ENCODE data around the gene HMGN5. TPM values are rescaled to one million over a fixed set of nuclear protein-coding genes. Genes with fewer than 3 reads are reported as not detected.

Gene HMGN5
- polyA plus RNA-seq, 1 of the 3 experiments (the other 2 are of a cell fraction): 1.5 TPM

- TF ChIP-seq GABPA (IDR thresholded peaks at IDR 0.05; ENCODE audit: low read depth): no peak
- Histone ChIP-seq H2AFZ (ENCODE audit: low read depth) (no peak overlapping the region), H3K79me2 (ENCODE audit: insufficient read depth) (no peaks in the 10 kb centered on the region), H3K4me3 (ENCODE audit: low read depth in 2 of 2, low read length in 1 of 2) (no peak overlapping the region), H3F3A (replicated peaks; ENCODE audit: insufficient read depth) (no peaks in the 10 kb centered on the region), H3K9me2 (no peaks in the 10 kb centered on the region), H3K27me3 (ENCODE audit: insufficient read depth) (no peaks in the 10 kb centered on the region), H3K9ac (no peak overlapping the region), H3K36me3 (replicated peaks in 1 of 2; ENCODE audit: control insufficient read depth in 1 of 2, insufficient read depth in 2 of 2, low read length in 1 of 2) (peaks cover 0 to 3% of the 10 kb centered on the region in 2 experiments), H4K20me1 (ENCODE audit: insufficient read depth) (no peaks in the 10 kb centered on the region), H3K4me2 (no peak overlapping the region), H3K27ac (ENCODE audit: low read depth in 2 of 2, low read length in 1 of 2) (no peak overlapping the region), H3K9me3 (no peaks in the 10 kb centered on the region), H3K4me1 (ENCODE audit: control insufficient read depth in 1 of 2, insufficient read depth in 2 of 2, low read depth in 1 of 2, low read length in 1 of 2) (no peaks in the 10 kb centered on the region)
- ChIA-PET CTCF (interaction anchor here (1.1 kb wide), 1 partner anchor 50 kb away, joined by 3 read pairs; no protein-coding TSS in a partner anchor), POLR2A (no interaction called here)
- DNase-seq: no peak
- 39% methylated on average over 3 of the region's 3 CpGs for WGBS (ENCODE audit: low lambda C conversion rate)
These were observed 27.5 kb upstream of the HMGN5 start for GRCh38 chrX:81229229-81229628.

GRCh38 chrX:81215685-81216084, 14.0 kb upstream of the HMGN5 start:
- Histone ChIP-seq H3K4me2 (no peak overlapping the region), H4K20me1 (ENCODE audit: insufficient read depth) (no peaks in the 10 kb centered on the region), H3K4me1 (ENCODE audit: control insufficient read depth in 1 of 2, insufficient read depth in 2 of 2, low read depth in 1 of 2, low read length in 1 of 2) (no peaks in the 10 kb centered on the region), H3K27ac (ENCODE audit: low read depth in 2 of 2, low read length in 1 of 2) (no peak overlapping the region), H3K36me3 (replicated peaks in 1 of 2; ENCODE audit: control insufficient read depth in 1 of 2, insufficient read depth in 2 of 2, low read length in 1 of 2) (no peaks in the 10 kb centered on the region), H3K9me3 (no peaks in the 10 kb centered on the region), H3F3A (replicated peaks; ENCODE audit: insufficient read depth) (no peaks in the 10 kb centered on the region), H3K9me2 (0 out of 2 replicates have a peak, but pooled peaks cover 4% of the 10 kb centered on the region), H3K79me2 (ENCODE audit: insufficient read depth) (0 out of 2 replicates have a peak, but pooled peaks cover 5% of the 10 kb centered on the region), H3K9ac (no peak overlapping the region), H2AFZ (ENCODE audit: low read depth) (no peak overlapping the region), H3K4me3 (ENCODE audit: low read depth in 2 of 2, low read length in 1 of 2) (no peak overlapping the region), H3K27me3 (ENCODE audit: insufficient read depth) (no peaks in the 10 kb centered on the region)
- POLR2A ChIA-PET: no interaction called here
- no peak for DNase-seq
- CTCF ChIA-PET: no interaction called here
- 14% methylated on average over 1 of the region's 1 CpG for WGBS (ENCODE audit: low lambda C conversion rate)
- no peak for TF ChIP-seq TAF1 (IDR thresholded peaks at IDR 0.05; ENCODE audit: borderline replicate concordance, low read depth, low read length)
- peak; percentile 56 for TF ChIP-seq TCF12 (IDR thresholded peaks at IDR 0.05)
- TF ChIP-seq FOXJ3 (CRISPR knock-in tag; IDR thresholded peaks at IDR 0.05): no peak
- no peak for TF ChIP-seq TEAD4 (IDR thresholded peaks at IDR 0.05; ENCODE audit: borderline replicate concordance, insufficient read depth)
- no peak for TF ChIP-seq GABPA (IDR thresholded peaks at IDR 0.05; ENCODE audit: low read depth)
- TF ChIP-seq, protein P1, sequence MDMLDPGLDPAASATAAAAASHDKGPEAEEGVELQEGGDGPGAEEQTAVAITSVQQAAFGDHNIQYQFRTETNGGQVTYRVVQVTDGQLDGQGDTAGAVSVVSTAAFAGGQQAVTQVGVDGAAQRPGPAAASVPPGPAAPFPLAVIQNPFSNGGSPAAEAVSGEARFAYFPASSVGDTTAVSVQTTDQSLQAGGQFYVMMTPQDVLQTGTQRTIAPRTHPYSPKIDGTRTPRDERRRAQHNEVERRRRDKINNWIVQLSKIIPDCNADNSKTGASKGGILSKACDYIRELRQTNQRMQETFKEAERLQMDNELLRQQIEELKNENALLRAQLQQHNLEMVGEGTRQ (IDR thresholded peaks at IDR 0.05; ENCODE audit: borderline replicate concordance, low read depth, low read length): no peak
- peak; percentile 28; the same call in 1 of the 2 replicates for TF ChIP-seq PBX3 (IDR thresholded peaks at IDR 0.05)

DNA sequence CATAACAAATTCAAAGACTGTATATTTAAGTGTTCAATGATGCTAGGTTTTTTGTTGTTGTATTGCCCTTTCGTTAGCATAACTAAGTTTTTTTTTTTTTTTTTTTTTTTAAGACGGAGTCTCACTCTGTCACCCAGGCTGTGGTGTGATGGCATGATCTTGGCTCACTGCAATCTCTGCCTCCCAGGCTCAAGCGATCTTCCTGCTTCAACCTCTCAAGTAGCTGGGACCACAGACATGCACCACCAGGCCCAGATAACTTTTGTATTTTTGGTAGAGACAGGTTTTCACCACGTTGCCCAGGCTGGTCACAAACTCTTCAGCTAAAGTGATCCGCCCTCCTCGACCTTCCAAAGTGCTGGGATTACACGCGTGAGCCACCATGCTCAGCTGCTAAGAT, 7.2 kb upstream of the HMGN5 start:
- DNase-seq: no peak
- POLR2A ChIA-PET: no interaction called here
- Histone ChIP-seq H3K4me1 (ENCODE audit: control insufficient read depth in 1 of 2, insufficient read depth in 2 of 2, low read depth in 1 of 2, low read length in 1 of 2) (no peaks in the 10 kb centered on the region), H3K27ac (ENCODE audit: low read depth in 2 of 2, low read length in 1 of 2) (no peak overlapping the region), H2AFZ (ENCODE audit: low read depth) (no peak overlapping the region), H3K4me3 (ENCODE audit: low read depth in 2 of 2, low read length in 1 of 2) (no peak overlapping the region), H3F3A (replicated peaks; ENCODE audit: insufficient read depth) (no peaks in the 10 kb centered on the region), H3K9ac (no peak overlapping the region), H3K27me3 (ENCODE audit: insufficient read depth) (no peaks in the 10 kb centered on the region), H3K4me2 (no peak overlapping the region), H3K36me3 (replicated peaks in 1 of 2; ENCODE audit: control insufficient read depth in 1 of 2, insufficient read depth in 2 of 2, low read length in 1 of 2) (no peaks in the 10 kb centered on the region), H3K9me3 (no peaks in the 10 kb centered on the region), H3K9me2 (no peaks in the 10 kb centered on the region), H4K20me1 (ENCODE audit: insufficient read depth) (no peaks in the 10 kb centered on the region), H3K79me2 (ENCODE audit: insufficient read depth) (peaks cover 7% of the 10 kb centered on the region)
- WGBS (ENCODE audit: low lambda C conversion rate): 36% methylated on average over 8 of the region's 8 CpGs
- CTCF ChIA-PET: no interaction called here
- TF ChIP-seq JUND (IDR thresholded peaks at IDR 0.05) (no peak), YY1 (IDR thresholded peaks at IDR 0.05; ENCODE audit: low read depth) (no peak), EZH2phosphoT487 (IDR thresholded peaks at IDR 0.05; ENCODE audit: borderline replicate concordance, low read depth) (no peak), RFX5 (IDR thresholded peaks at IDR 0.05; ENCODE audit: low read length) (no peak), NFIC (IDR thresholded peaks at IDR 0.05; ENCODE audit: borderline replicate concordance) (no peak), FOSL2 (IDR thresholded peaks at IDR 0.05; ENCODE audit: borderline replicate concordance, low read depth) (no peak), ELF1 (IDR thresholded peaks at IDR 0.05) (no peak)
- TF ChIP-seq, protein P2, sequence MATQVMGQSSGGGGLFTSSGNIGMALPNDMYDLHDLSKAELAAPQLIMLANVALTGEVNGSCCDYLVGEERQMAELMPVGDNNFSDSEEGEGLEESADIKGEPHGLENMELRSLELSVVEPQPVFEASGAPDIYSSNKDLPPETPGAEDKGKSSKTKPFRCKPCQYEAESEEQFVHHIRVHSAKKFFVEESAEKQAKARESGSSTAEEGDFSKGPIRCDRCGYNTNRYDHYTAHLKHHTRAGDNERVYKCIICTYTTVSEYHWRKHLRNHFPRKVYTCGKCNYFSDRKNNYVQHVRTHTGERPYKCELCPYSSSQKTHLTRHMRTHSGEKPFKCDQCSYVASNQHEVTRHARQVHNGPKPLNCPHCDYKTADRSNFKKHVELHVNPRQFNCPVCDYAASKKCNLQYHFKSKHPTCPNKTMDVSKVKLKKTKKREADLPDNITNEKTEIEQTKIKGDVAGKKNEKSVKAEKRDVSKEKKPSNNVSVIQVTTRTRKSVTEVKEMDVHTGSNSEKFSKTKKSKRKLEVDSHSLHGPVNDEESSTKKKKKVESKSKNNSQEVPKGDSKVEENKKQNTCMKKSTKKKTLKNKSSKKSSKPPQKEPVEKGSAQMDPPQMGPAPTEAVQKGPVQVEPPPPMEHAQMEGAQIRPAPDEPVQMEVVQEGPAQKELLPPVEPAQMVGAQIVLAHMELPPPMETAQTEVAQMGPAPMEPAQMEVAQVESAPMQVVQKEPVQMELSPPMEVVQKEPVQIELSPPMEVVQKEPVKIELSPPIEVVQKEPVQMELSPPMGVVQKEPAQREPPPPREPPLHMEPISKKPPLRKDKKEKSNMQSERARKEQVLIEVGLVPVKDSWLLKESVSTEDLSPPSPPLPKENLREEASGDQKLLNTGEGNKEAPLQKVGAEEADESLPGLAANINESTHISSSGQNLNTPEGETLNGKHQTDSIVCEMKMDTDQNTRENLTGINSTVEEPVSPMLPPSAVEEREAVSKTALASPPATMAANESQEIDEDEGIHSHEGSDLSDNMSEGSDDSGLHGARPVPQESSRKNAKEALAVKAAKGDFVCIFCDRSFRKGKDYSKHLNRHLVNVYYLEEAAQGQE (IDR thresholded peaks at IDR 0.05; ENCODE audit: low read depth, low read length): no peak
- TF ChIP-seq, protein P3, sequence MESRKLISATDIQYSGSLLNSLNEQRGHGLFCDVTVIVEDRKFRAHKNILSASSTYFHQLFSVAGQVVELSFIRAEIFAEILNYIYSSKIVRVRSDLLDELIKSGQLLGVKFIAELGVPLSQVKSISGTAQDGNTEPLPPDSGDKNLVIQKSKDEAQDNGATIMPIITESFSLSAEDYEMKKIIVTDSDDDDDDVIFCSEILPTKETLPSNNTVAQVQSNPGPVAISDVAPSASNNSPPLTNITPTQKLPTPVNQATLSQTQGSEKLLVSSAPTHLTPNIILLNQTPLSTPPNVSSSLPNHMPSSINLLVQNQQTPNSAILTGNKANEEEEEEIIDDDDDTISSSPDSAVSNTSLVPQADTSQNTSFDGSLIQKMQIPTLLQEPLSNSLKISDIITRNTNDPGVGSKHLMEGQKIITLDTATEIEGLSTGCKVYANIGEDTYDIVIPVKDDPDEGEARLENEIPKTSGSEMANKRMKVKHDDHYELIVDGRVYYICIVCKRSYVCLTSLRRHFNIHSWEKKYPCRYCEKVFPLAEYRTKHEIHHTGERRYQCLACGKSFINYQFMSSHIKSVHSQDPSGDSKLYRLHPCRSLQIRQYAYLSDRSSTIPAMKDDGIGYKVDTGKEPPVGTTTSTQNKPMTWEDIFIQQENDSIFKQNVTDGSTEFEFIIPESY (IDR thresholded peaks at IDR 0.05; ENCODE audit: borderline replicate concordance, low read depth): no peak

Data from SK-N-SH (cell line).